ENCODE data around the gene MON1A.
"Not testable (repeated sequence)": the region's sequence is repeated elsewhere in the genome, so short reads cannot be mapped to it uniquely, and the experiment has no call there.

MON1A gene

DNA sequence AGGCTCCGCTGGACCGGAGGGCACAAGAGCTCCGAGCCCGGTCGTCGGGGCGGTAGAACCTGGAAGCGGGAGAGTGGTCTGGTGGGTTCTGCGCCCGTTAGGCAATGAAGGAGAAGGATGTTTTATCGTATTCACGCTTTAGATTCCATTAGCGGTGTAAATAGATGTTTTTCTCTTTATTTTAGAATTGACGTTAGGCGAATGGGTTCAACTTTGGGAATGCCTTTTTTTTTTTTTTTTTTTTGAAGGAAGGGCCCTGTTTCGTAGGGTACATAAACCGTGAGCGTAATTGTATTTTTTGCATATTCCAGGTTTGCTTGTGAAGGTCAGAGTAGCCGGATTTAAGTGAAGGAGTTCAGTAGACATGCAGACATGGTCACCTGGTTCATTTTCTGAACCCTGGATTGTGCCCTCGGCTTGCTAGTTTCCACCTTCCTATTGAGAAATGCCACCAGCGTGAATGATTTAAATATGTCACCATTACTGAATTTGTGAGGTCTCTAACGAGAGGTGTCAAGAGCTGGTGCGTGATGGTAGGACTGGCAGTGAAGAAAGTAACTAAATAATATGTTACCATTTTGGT is 11.1 kb upstream of the MON1A start:
- no peak for TF ChIP-seq Cebpa-rat (IDR thresholded peaks at IDR 0.05)
- H4K20me1 ChIP-seq, result peaks cover 57% of the 10 kb centered on the region
- peak overlapping the region; percentile 93 for H3K9ac ChIP-seq
- H3K4me3 ChIP-seq, result peak overlapping the region; percentile 82
- peaks cover 36% of the 10 kb centered on the region for H3K36me3 ChIP-seq
- H3K4me1 ChIP-seq, result peaks cover 41% of the 10 kb centered on the region
- H3K27me3 ChIP-seq, result no peaks in the 10 kb centered on the region
- H3K27ac ChIP-seq, result peak overlapping the region; percentile 97
- H3K9me3 ChIP-seq, result peaks cover 11% of the 10 kb centered on the region; the same call in 1 of the 2 replicates
- peak overlapping the region; percentile 90 for H3K4me2 ChIP-seq

DNA sequence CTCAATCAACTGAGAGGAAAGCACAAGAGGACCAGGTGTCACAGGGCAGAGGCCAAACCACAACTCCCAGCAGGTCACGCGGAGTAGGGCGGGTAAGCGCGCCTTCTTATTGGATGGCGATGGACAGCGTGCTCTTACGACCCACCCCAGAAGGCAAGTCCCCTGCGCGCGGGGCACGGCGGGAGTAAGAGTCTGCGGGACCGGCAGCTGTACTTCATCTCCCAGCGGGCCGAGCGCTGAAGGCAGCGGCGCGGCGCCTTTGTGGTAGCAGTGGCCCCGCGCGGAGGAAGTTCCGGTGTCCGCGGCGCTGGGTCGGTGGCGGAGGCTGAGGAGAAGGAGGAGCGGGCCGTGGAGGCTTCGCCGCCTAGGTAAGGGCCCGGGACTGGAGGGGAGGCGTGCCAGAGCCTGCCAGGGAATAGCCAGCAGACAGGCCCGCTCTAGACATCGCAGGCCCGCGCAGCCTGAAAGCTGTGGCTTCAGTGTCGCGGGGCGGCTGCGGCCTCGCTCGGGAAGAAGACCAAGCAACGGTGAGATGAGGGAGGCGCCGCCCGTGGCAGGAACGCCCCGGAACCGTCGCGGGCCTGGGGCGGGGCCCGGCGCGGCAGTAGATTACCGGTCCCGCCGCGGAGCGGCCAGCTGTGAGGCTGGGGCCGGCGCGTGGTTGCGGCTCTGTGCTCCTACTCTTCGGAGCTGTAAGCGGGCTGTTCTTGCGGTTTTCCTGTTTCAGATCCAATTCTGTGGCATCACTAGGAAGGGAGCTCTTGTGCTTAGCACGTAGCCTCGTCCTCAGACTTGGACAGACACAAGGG is 10.5 kb upstream of the MON1A start, which contains the start of gene RBM6:
TSS of gene RBM6 (plus strand) at position 293 of the 809 bp plus-strand sequence. CDS start 22,492 bp downstream, outside the sequence.
- peak within 1 kb of the TSS; percentile 97 for H3K27ac ChIP-seq

DNA sequence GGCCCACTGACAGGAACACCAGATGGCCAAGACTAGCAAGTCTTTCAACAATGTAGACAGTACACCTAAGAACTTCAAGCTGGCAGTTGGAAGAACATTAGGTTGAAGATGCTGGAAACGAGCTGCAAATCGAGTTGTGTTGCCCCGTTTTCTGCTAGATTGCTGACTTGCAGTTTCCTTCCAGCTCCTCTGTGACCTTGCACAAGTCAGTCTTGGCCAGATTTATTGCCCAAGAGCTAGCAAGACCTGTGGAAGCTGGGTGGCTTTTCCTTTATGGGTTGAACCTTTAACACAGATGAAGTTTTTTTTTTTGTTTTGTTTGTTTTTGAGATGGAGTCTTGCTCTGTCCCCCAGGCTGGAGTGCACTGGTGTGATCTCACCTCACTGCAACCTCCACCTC is 7.5 kb upstream of the MON1A start:
- H3K9ac ChIP-seq, result no peak overlapping the region
- no peaks in the 10 kb centered on the region for H3K9me3 ChIP-seq
- TF ChIP-seq Cebpa-rat (IDR thresholded peaks at IDR 0.05), result no peak
- no peaks in the 10 kb centered on the region for H3K27me3 ChIP-seq
- no peak overlapping the region for H3K4me2 ChIP-seq
- H3K4me1 ChIP-seq, result peaks cover 24% of the 10 kb centered on the region
- H4K20me1 ChIP-seq, result peaks cover 21% of the 10 kb centered on the region
- H3K36me3 ChIP-seq, result no peaks in the 10 kb centered on the region
- no peak overlapping the region for H3K4me3 ChIP-seq
- no peak overlapping the region for H3K27ac ChIP-seq

More for the DNA sequence above, 10.5 kb upstream of the MON1A start, which contains the start of gene RBM6:
- Histone ChIP-seq H3K4me2 (peak within 1 kb of the TSS; percentile 90), H3K9me3 (peaks cover 11% of the 10 kb centered on the region; the same call in 1 of the 2 replicates), H4K20me1 (peaks cover 51% of the 10 kb centered on the region), H3K36me3 (peaks cover 29% of the 10 kb centered on the region), H3K4me1 (peaks cover 36% of the 10 kb centered on the region), H3K4me3 (peak within 1 kb of the TSS; percentile 82), H3K27me3 (no peaks in the 10 kb centered on the region), H3K9ac (peak within 1 kb of the TSS; percentile 93)
- TF ChIP-seq Cebpa-rat (IDR thresholded peaks at IDR 0.05), result no peak

DNA sequence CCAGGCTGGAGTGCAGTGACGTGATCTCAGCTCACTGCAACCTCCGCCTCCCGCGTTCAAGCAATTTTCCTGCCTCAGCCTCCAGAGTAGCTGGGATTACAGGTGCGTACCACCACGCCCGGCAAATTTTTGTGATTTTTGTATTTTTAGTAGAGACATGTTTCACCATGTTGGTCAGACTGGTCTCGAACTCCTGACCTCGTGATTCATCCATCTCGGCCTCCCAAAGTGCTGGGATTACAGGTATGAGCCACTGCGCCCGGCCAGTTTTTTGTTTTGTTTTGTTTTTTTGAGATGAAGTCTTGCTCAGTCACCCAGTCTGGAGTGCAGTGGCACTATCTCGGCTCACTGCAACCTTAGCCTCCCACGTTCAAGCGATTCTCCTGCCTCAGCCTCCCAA is 2.7 kb upstream of the MON1A start:
- H3K36me3 ChIP-seq, H3K4me2 ChIP-seq, H3K9me3 ChIP-seq, H3K27ac ChIP-seq, H3K27me3 ChIP-seq, H3K4me3 ChIP-seq, H3K9ac ChIP-seq, H4K20me1 ChIP-seq: not testable (repeated sequence)
- H3K4me1 ChIP-seq, result peaks cover 39% of the 10 kb centered on the region

DNA sequence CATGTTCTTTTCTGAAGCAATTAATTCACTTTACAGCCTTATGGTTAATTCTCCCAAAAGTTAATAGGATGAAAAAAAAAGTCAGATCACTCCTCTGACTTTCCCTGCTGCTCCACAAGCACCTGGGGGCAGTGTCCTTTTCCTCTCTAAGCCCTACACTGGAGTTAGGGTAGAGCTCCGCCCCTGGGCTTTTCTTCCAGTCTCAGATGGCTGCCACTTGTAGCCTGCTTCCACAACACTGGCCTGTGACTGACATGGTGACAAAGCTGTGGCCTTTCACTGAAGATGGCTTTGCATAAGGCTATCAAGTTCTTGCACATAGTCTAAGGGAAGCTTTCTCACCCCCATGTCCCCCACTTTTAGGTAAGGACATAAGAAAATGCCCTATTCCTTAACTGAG is 1.3 kb upstream of the MON1A start:
- H3K36me3 ChIP-seq, result no peaks in the 10 kb centered on the region
- no peaks in the 10 kb centered on the region for H4K20me1 ChIP-seq
- no peak for TF ChIP-seq Cebpa-rat (IDR thresholded peaks at IDR 0.05)
- H3K4me3 ChIP-seq, result no peak overlapping the region
- no peak overlapping the region for H3K9ac ChIP-seq
- no peaks in the 10 kb centered on the region for H3K9me3 ChIP-seq
- H3K4me2 ChIP-seq, result peak overlapping the region; percentile 82
- H3K27ac ChIP-seq, result peak overlapping the region; percentile 36; the same call in 1 of the 2 replicates
- peaks cover 39% of the 10 kb centered on the region for H3K4me1 ChIP-seq
- no peaks in the 10 kb centered on the region for H3K27me3 ChIP-seq

DNA sequence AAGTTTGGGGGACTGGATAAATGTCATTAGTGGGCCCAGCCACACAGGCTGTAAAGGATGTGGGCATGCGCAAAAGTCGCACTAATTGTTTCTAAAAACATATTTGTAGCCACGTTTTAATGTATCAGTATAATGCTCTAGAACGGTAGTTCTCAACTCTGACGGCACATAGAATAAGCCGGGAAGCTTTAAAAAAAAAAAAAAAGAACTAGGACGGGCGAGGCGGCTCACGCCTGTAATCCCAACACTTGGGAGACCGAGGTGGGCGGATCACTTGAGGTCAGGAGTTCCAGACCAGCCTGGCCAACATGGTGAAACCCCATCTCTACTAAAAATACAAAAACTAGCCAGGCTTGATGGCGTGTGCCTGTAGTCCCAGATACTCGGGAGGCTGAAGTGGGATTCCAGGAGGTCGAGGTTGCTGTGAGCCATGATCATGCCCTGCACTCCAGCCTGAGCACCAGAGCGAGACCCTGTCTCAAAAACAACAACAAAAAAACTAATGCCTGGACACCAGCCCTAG is 618 bp upstream of the MON1A start:
- H3K4me1 ChIP-seq, result peaks cover 39% of the 10 kb centered on the region
- H3K36me3 ChIP-seq, result no peaks in the 10 kb centered on the region
- H3K4me2 ChIP-seq, result peak overlapping the region; percentile 82
- H3K4me3 ChIP-seq, result peak overlapping the region; percentile 82
- peak overlapping the region; percentile 84 for H3K27ac ChIP-seq
- H3K27me3 ChIP-seq, result no peaks in the 10 kb centered on the region
- TF ChIP-seq Cebpa-rat (IDR thresholded peaks at IDR 0.05), result no peak
- peak overlapping the region; percentile 83 for H3K9ac ChIP-seq
- no peaks in the 10 kb centered on the region for H3K9me3 ChIP-seq
- H4K20me1 ChIP-seq, result no peaks in the 10 kb centered on the region

DNA sequence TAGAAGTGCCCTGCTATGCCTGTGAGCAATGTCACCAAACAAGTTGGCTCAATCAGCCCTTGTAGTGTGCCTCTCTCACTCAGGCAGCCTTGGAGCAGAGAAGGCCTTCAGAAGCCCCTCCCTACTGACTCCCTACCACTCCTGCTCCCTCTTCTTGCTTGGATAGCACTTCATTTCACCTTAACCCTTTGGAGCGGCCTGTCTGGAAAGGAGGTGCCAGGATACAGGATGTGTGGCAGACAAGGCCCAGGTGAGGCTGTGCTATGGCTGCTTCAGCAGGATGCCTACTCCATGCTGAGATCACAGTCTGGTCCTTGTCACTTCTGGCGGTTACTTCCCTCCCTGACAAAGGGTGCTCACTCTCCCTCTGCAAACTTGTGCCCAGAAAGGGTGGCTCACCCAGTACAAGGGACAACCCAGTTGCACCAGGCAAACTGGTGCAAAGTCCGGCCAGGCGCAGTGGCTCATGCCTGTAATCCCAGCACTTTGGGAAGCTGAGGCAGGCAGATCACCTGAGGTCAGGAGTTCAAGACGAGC is 1.1 kb downstream of the MON1A start:
- TF ChIP-seq Cebpa-rat (IDR thresholded peaks at IDR 0.05), result no peak
- H3K9ac ChIP-seq, result peak overlapping the region; percentile 83; the same call in 1 of the 2 replicates
- H4K20me1 ChIP-seq, result no peaks in the 10 kb centered on the region
- peak overlapping the region; percentile 82 for H3K4me3 ChIP-seq
- H3K36me3 ChIP-seq, result peaks cover 8% of the 10 kb centered on the region
- H3K27me3 ChIP-seq, result no peaks in the 10 kb centered on the region
- H3K4me2 ChIP-seq, result peak overlapping the region; percentile 82
- H3K4me1 ChIP-seq, result peaks cover 39% of the 10 kb centered on the region
- no peak overlapping the region for H3K27ac ChIP-seq
- H3K9me3 ChIP-seq, result no peaks in the 10 kb centered on the region

DNA sequence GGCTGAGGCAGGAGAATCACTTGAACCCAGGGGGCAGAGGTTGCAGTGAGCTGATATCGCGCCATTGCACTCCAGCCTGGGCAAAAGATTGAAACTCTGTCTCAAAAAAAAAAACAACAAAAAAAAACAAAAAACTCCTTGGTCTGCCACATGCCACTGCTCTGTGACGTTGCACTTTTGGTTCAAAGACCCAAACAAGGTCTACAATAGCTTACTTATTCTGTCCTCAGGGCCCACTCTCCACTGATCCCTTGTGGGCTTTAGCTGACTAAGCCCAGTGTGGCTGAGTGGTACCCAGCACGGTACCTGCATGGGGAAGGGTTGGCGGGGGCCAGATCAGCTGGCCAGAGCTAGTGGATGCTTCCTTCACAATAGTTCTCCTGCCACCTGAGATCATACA is 1.8 kb downstream of the MON1A start:
- Histone ChIP-seq H4K20me1 (no peaks in the 10 kb centered on the region), H3K36me3 (peaks cover 11% of the 10 kb centered on the region), H3K27ac (no peak overlapping the region), H3K4me3 (no peak overlapping the region), H3K27me3 (no peaks in the 10 kb centered on the region), H3K9me3 (no peaks in the 10 kb centered on the region), H3K9ac (no peak overlapping the region), H3K4me1 (peaks cover 39% of the 10 kb centered on the region), H3K4me2 (peak overlapping the region; percentile 82)
- no peak for TF ChIP-seq Cebpa-rat (IDR thresholded peaks at IDR 0.05)

DNA sequence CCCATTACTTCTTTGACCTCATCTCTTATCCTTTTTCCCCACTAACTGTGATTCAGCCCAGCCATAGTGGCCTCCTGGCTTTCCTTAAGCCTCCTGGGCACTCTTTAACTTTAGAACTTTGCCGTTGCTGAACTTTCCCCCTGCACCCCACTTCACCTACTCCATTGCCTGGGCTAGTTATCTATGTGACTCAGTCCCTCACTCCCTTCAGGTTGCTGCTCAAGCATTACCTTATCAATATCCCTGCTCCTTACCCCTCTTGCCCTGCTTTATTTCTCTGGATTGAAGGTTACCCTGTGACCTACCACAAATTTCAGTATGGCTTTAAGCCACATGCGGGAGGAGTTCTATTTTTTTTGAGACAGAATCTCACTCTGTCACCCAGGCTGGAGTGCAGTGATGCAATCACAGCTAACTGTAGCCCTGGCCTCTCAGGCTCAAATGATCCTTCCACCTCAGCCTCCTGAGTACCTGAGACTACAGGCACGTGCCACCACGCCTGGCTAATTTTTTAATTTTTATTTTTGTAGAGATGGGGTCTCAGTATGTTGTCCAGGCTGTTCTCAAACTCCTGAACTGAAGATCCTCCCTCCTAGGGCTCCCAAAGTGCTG is 3.4 kb downstream of the MON1A start:
- no peak overlapping the region for H3K4me2 ChIP-seq
- 0 out of 2 replicates have a peak, but pooled peaks have one; percentile 23 for TF ChIP-seq Cebpa-rat (IDR thresholded peaks at IDR 0.05)
- no peaks in the 10 kb centered on the region for H3K9me3 ChIP-seq
- peaks cover 33% of the 10 kb centered on the region for H3K4me1 ChIP-seq
- H3K27me3 ChIP-seq, result no peaks in the 10 kb centered on the region
- H3K27ac ChIP-seq, result no peak overlapping the region
- H3K4me3 ChIP-seq, result no peak overlapping the region
- no peaks in the 10 kb centered on the region for H4K20me1 ChIP-seq
- H3K9ac ChIP-seq, result no peak overlapping the region
- peaks cover 11% of the 10 kb centered on the region for H3K36me3 ChIP-seq

Data from BLaER1 (cell line).